ENCODE measurements around the gene PACRG. TPM values are rescaled to one million over a fixed set of nuclear protein-coding genes. Genes with fewer than 3 reads are reported as not detected.

PACRG gene
- total and polyA plus RNA-seq, 2 donors (not counting 3 experiments of a cell fraction or from before 2014, with no cell fraction given): 0.08 TPM; not detected in 1

DNA sequence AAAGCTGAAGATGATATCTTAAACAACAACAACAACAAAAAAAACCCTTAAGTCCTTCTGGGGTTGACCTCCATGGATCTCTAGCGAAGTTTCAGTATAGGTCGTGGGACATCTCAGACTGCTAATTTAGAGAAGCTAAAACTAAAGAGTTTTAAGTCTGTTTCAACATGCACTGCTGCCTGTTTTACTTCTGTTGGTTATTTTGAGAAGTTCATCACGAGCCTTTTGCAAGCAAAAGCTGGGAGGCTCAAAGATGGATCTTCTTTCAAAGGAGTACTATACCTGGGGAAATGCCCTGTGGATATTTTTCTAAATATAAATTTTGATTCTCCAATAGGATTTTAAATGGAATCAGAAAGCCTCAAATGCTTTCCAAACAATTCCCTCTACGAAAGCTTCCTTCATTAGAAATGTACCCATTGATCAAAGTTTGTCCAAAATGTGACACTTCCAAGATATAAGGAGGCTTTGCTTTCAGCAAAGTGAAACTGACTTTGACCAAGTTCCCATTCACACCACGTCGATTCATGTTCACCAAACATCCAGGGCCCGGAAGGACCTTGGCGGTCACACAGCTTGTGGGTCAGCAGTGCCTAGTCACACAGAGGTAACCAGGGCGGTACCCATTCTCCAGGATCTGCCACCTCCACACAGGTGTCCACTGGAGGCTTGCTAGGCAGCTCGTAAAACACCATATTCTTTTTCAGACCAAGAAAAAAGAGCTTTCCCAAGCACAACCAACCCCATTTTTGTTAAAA, 592.0 kb downstream of the PACRG start:
- Histone ChIP-seq H3K27me3 (ENCODE audit: control insufficient read depth in 2 of 2, insufficient read depth in 2 of 2, low read length in 2 of 2) (peaks cover 0 to 2% of the 10 kb centered on the region in 2 experiments), H3K79me2 (ENCODE audit: control insufficient read depth, insufficient read depth, low read length) (no peaks in the 10 kb centered on the region), H3K4me1 (ENCODE audit: control insufficient read depth, extremely low read depth, insufficient read depth, low read length) (no peaks in the 10 kb centered on the region), H3K9me1 (replicated peaks; ENCODE audit: control insufficient read depth, extremely low read depth, insufficient read depth, low read length) (no peaks in the 10 kb centered on the region), H4K20me1 (replicated peaks; ENCODE audit: control insufficient read depth, extremely low read depth, insufficient read depth, low read length) (no peaks in the 10 kb centered on the region), H3K27ac (ENCODE audit: insufficient read depth, low read depth, low read length) (no peak overlapping the region), H3K9ac (replicated peaks; ENCODE audit: extremely low read depth, insufficient read depth, low read length) (no peak overlapping the region), H3K4me3 (replicated peaks in 1 of 3; ENCODE audit: insufficient read depth in 1 of 3, low read depth in 1 of 3, low read length in 3 of 3) (no peak overlapping the region), H3K36me3 (ENCODE audit: control insufficient read depth in 2 of 2, extremely low read depth in 1 of 2, insufficient read depth in 2 of 2, low read length in 2 of 2) (no peaks in the 10 kb centered on the region), H2AFZ (ENCODE audit: low read depth, low read length) (no peak overlapping the region), H3K9me3 (replicated peaks; ENCODE audit: control insufficient read depth, insufficient read depth, low read length) (no peaks in the 10 kb centered on the region), H3K4me2 (ENCODE audit: insufficient read depth, low read length) (no peak overlapping the region)
- POLR2A ChIA-PET: no interaction called here
- FAIRE-seq (no peak), DNase-seq (ENCODE audit: low read depth, low spot score) (no peak)
- TF ChIP-seq, protein P1, sequence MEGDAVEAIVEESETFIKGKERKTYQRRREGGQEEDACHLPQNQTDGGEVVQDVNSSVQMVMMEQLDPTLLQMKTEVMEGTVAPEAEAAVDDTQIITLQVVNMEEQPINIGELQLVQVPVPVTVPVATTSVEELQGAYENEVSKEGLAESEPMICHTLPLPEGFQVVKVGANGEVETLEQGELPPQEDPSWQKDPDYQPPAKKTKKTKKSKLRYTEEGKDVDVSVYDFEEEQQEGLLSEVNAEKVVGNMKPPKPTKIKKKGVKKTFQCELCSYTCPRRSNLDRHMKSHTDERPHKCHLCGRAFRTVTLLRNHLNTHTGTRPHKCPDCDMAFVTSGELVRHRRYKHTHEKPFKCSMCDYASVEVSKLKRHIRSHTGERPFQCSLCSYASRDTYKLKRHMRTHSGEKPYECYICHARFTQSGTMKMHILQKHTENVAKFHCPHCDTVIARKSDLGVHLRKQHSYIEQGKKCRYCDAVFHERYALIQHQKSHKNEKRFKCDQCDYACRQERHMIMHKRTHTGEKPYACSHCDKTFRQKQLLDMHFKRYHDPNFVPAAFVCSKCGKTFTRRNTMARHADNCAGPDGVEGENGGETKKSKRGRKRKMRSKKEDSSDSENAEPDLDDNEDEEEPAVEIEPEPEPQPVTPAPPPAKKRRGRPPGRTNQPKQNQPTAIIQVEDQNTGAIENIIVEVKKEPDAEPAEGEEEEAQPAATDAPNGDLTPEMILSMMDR (IDR thresholded peaks at IDR 0.05; ENCODE audit: extremely low read depth in 1 of 2, insufficient read depth in 1 of 2, low read depth in 1 of 2, low read length in 2 of 2): no peak
- TF ChIP-seq FOS (IDR thresholded peaks at IDR 0.05; ENCODE audit: borderline replicate concordance, insufficient read depth, low read length) (no peak), POLR2AphosphoS5 (IDR thresholded peaks at IDR 0.05; ENCODE audit: insufficient read depth, low read depth, low read length) (no peak), POLR2A (IDR thresholded peaks at IDR 0.05; ENCODE audit: low read depth, low read length) (no peak), EZH2 (IDR thresholded peaks at IDR 0.05; ENCODE audit: borderline replicate concordance, low read depth, low read length, severe bottlenecking) (no peak), GATA2 (IDR thresholded peaks at IDR 0.05; ENCODE audit: insufficient read depth, insufficient read length, low read depth, low read length) (no peak), JUN (IDR thresholded peaks at IDR 0.05; ENCODE audit: borderline replicate concordance, insufficient read depth, insufficient read length, low read depth) (no peak), MYC (IDR thresholded peaks at IDR 0.05; ENCODE audit: low read depth, low read length) (no peak)
- TF ChIP-seq, protein P2, sequence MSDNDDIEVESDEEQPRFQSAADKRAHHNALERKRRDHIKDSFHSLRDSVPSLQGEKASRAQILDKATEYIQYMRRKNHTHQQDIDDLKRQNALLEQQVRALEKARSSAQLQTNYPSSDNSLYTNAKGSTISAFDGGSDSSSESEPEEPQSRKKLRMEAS (IDR thresholded peaks at IDR 0.05; ENCODE audit: insufficient read depth, insufficient read length): no peak
- CTCF ChIA-PET: no interaction called here
- intact Hi-C loops (cut with micrococcal nuclease): no loop called here
- no TSS peak for BruUV-seq (replicated peaks)
- dilution Hi-C loops (cut with MboI; ENCODE audit: extremely low pct_ligation_motif_present, low sequenced_read_pairs): no loop called here
